Measurements from ENCODE around the gene UNC13A. TPM values are rescaled to one million over a fixed set of nuclear protein-coding genes. Genes with fewer than 3 reads are reported as not detected.
A peak's percentile ranks its signal among the peaks of the same experiment; 100 is the strongest.

Gene UNC13A
- total RNA-seq, 4 donors from 2014 or later = under 0.01 to 0.40 (median 0.15) TPM

DNA sequence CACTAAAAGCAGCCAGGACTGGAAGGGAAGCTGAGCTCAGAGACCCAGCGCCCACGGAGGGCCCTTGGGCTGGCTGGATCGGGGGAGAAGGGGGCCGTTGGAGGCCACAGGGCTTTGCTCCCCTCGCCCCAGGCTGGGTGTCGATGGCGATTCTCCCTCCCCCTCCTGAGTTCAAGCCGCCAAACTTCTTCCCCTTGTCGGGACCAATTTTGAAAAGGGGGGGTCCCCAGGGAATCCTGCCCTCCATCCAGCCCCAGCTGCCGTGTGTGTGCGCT, 71.5 kb downstream of the UNC13A start:
- ATAC-seq = no peak
- peaks cover 0 to 12% (median 0%) of the 10 kb centered on the region in 3 donors for H3K4me1 ChIP-seq
- H3K4me3 ChIP-seq = peak overlapping the region in 1 of 2 donors; percentile 6
- no peak for TF ChIP-seq POLR2A (IDR thresholded peaks at IDR 0.05)
- TF ChIP-seq, protein P1, sequence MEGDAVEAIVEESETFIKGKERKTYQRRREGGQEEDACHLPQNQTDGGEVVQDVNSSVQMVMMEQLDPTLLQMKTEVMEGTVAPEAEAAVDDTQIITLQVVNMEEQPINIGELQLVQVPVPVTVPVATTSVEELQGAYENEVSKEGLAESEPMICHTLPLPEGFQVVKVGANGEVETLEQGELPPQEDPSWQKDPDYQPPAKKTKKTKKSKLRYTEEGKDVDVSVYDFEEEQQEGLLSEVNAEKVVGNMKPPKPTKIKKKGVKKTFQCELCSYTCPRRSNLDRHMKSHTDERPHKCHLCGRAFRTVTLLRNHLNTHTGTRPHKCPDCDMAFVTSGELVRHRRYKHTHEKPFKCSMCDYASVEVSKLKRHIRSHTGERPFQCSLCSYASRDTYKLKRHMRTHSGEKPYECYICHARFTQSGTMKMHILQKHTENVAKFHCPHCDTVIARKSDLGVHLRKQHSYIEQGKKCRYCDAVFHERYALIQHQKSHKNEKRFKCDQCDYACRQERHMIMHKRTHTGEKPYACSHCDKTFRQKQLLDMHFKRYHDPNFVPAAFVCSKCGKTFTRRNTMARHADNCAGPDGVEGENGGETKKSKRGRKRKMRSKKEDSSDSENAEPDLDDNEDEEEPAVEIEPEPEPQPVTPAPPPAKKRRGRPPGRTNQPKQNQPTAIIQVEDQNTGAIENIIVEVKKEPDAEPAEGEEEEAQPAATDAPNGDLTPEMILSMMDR (IDR thresholded peaks at IDR 0.05) = no peak
- no peak for TF ChIP-seq EP300 (IDR thresholded peaks at IDR 0.05)
- TF ChIP-seq POLR2AphosphoS5 (IDR thresholded peaks at IDR 0.05) = no peak
- no peaks in the 10 kb centered on the region for H3K36me3 ChIP-seq
- 0 to 14% methylated on average over 1 to 8 of the region's 11 CpGs for WGBS, 2 donors (ENCODE audit: low coverage in 1 of 2)
- peaks cover 93% of the 10 kb centered on the region for H3K27me3 ChIP-seq
- H3K27ac ChIP-seq = no peak overlapping the region
- peaks cover 0 to 6% (median 0%) of the 10 kb centered on the region in 3 donors for H3K9me3 ChIP-seq

DNA sequence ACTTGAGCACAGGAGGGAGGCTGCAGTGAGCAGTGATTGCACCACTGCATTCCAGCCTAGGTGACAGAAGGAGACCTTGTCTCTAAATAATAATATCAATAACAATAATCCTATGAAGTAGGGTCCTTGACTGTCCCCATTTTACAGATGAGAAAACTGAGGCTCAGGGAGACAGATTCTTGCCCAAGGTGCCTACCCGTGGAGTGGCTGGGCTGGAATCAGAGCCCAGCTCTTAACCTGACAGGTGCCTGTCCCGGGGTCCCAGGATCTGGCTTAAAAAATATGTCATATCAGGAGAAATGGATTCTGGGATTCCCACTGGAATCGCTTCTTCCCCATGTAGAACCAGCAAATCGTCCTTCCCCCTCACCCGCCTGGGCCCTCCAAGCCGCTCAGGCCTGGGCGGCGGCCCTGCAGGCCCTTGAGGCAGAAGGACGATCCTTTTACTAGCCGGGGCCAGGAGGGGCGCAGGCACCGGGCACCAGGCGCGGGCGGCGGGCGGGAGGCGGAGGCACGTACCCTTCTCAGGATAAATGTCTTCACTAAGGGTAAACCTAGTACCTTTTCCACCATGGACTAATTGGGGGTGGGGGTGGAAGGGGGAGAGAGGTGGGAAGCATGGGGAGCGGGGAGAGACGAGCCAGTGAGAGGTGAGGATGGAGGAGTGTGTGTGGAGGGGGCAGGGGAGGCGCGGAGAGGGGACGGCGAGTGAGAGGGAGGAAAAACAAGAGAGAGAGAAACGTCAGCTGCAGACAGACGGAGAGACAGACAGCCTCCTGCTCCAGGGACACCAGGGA, 72.1 kb downstream of the UNC13A start:
- Histone ChIP-seq H3K9me3 (peaks cover 0 to under 1% (median 0%) of the 10 kb centered on the region in 3 donors), H3K27ac (no peak overlapping the region), H3K4me1 (peaks cover 0 to 12% (median 0%) of the 10 kb centered on the region in 3 donors), H3K27me3 (peaks cover 98% of the 10 kb centered on the region), H3K36me3 (no peaks in the 10 kb centered on the region), H3K4me3 (peak overlapping the region in 1 of 2 donors; percentile 6)
- TF ChIP-seq, protein P1 (IDR thresholded peaks at IDR 0.05) = no peak
- no peak for TF ChIP-seq POLR2A (IDR thresholded peaks at IDR 0.05)
- TF ChIP-seq POLR2AphosphoS5 (IDR thresholded peaks at IDR 0.05) = no peak
- TF ChIP-seq EP300 (IDR thresholded peaks at IDR 0.05) = no peak
- ATAC-seq = no peak
- WGBS, 2 donors (ENCODE audit: low coverage in 1 of 2) = 7 to 20% methylated on average over 3 to 13 of the region's 27 CpGs

DNA sequence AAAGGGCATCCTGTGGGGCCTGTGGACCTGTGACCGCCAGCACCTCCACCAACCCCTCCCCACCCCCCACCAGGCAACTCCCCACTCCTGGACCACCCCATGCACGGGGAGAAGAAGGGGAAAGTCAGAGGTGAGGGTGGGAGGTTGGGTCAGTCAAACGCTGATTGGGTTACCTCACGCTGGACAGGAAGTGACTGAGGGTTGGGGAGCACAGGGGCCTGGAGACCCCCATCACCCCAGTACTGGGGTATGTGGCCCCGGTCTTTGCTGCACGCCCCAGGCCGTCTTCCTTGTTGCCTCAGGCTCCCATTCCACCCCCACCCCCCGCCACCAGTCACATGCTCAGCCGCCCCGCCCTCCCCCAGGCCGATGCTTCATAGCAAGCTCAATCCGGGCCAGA, 73.7 kb downstream of the UNC13A start:
- Histone ChIP-seq H3K27me3 (peaks cover 90% of the 10 kb centered on the region), H3K9me3 (no peaks in the 10 kb centered on the region), H3K4me1 (peaks cover 0 to 12% (median 0%) of the 10 kb centered on the region in 3 donors), H3K36me3 (no peaks in the 10 kb centered on the region), H3K4me3 (no peak overlapping the region), H3K27ac (no peak overlapping the region)
- no CpG with 5 or more reads among the region's 12 CpGs for WGBS, 2 donors (ENCODE audit: low coverage in 1 of 2)
- TF ChIP-seq POLR2A (IDR thresholded peaks at IDR 0.05) (no peak), POLR2AphosphoS5 (IDR thresholded peaks at IDR 0.05) (no peak), EP300 (IDR thresholded peaks at IDR 0.05) (no peak)
- TF ChIP-seq, protein P1 (IDR thresholded peaks at IDR 0.05) = no peak
- no peak for ATAC-seq

DNA sequence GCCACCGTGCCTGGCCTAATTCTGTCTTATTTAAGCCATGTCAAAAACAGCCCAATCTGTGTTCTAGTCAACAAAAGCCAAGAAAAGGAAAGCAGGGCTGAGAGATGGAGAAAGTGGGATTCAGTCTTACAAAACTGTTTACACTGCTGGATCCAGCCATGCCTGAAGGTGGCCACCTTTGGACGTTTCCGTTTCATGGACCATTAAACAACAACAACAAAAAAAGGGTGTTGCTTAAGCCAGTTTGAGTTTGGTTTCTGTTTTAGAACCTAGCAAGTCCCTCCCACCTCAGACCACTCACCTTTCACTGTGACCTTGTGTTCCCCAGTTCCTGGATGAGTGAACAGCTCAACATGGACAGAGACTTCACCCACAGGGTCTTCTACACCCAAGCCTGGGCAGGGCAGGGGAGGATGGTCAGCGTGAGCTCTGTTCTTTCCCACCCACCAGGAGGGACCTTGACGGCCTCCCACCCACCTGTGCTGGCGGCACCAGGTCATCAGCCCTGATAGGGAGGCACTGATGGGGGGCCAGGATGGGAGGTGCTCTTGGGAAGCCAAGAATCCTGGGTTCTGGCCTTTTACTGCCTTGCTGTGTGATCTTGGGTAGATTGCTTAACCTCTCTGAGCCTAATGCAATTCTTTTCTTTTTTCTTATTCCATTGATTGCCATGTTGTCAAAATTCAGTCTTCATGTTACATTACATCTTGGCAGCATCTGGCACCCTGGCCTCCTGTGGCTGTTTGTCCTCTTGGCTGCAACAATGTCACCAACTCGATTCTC, 76.5 kb downstream of the UNC13A start:
- TF ChIP-seq POLR2AphosphoS5 (IDR thresholded peaks at IDR 0.05) (no peak), EP300 (IDR thresholded peaks at IDR 0.05) (no peak), POLR2A (IDR thresholded peaks at IDR 0.05) (no peak)
- TF ChIP-seq, protein P1 (IDR thresholded peaks at IDR 0.05) = no peak

More for the DNA sequence above, 76.5 kb downstream of the UNC13A start:
- H3K4me3 ChIP-seq = no peak overlapping the region
- no peaks in the 10 kb centered on the region for H3K36me3 ChIP-seq
- 73% methylated on average over 4 to 6 of the region's 7 CpGs for WGBS, 2 donors (ENCODE audit: low coverage in 1 of 2)
- H3K27ac ChIP-seq = no peak overlapping the region
- peaks cover 0 to 9% (median 0%) of the 10 kb centered on the region in 3 donors for H3K4me1 ChIP-seq
- no peaks in the 10 kb centered on the region for H3K9me3 ChIP-seq
- H3K27me3 ChIP-seq = peaks cover 76% of the 10 kb centered on the region
- ATAC-seq = no peak

Measured in gastroesophageal sphincter (tissue), 4 donors.